ENCODE measurements around the gene ZCCHC4. TPM values are rescaled to one million over a fixed set of nuclear protein-coding genes. Genes with fewer than 3 reads are reported as not detected.

ZCCHC4 gene
- total RNA-seq, 1 donor from 2014 or later: 10.2 TPM

DNA sequence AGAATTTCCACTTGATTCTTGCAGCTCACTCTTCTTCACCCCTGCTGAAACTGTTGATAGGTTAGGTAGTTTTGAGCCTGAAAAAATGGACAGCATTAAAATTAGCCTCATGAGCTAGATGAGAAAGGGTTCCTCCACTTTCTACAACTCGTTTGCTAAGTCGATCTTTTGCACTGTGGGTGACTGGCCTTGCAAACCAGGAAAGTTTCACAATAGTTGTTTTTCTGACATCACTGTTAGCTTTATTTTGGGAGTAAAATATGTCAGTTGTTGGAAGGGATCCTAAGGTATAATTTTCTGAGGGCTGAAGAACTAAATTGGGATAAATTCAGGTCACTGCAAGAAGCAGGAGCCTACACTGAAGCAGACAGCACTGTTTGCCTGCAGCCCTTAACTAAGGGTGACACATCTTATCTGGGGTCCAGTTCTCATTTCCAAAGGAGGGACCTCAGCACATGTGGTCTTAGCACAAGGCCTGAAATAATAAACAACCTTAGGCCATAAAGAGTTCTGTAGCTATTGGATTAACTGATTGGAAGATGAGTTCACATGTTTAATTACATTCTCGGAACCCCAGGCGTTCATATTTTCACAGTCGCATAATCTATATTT is 93.6 kb downstream of the ZCCHC4 start:
- no peak overlapping the region for H3K4me3 Mint-ChIP-seq (ENCODE audit: unreplicated experiment)
- peaks cover 4% of the 10 kb centered on the region for H3K4me1 ChIP-seq (ENCODE audit: insufficient read depth, low read length)
- peaks cover 7% of the 10 kb centered on the region for H3K36me3 Mint-ChIP-seq (ENCODE audit: low read depth, unreplicated experiment)
- H2AFZ ChIP-seq (ENCODE audit: low read depth, low read length): no peak overlapping the region
- no peak overlapping the region for H3K4me3 ChIP-seq (ENCODE audit: insufficient read depth, low read depth, low read length)
- no peaks in the 10 kb centered on the region for H3K79me2 ChIP-seq (ENCODE audit: insufficient read depth, low read length)
- H3K9ac ChIP-seq (ENCODE audit: low read length): no peak overlapping the region
- H3K27ac ChIP-seq (ENCODE audit: low read depth, low read length): no peak overlapping the region
- H3K27ac Mint-ChIP-seq (ENCODE audit: unreplicated experiment): no peak overlapping the region
- H3K36me3 ChIP-seq (ENCODE audit: insufficient read depth, low read length): peaks cover 20% of the 10 kb centered on the region
- no peaks in the 10 kb centered on the region for H3K9me3 Mint-ChIP-seq (ENCODE audit: unreplicated experiment)
- DNase-seq (ENCODE audit: low read depth) (peak; percentile 16), FAIRE-seq (no peak)
- no peaks in the 10 kb centered on the region for H3K4me1 Mint-ChIP-seq (ENCODE audit: low read depth, unreplicated experiment)
- no peak overlapping the region for H3K4me2 ChIP-seq (ENCODE audit: low read length)
- H3K27me3 Mint-ChIP-seq (ENCODE audit: low read depth, unreplicated experiment): no peaks in the 10 kb centered on the region
- TF ChIP-seq, protein P1, sequence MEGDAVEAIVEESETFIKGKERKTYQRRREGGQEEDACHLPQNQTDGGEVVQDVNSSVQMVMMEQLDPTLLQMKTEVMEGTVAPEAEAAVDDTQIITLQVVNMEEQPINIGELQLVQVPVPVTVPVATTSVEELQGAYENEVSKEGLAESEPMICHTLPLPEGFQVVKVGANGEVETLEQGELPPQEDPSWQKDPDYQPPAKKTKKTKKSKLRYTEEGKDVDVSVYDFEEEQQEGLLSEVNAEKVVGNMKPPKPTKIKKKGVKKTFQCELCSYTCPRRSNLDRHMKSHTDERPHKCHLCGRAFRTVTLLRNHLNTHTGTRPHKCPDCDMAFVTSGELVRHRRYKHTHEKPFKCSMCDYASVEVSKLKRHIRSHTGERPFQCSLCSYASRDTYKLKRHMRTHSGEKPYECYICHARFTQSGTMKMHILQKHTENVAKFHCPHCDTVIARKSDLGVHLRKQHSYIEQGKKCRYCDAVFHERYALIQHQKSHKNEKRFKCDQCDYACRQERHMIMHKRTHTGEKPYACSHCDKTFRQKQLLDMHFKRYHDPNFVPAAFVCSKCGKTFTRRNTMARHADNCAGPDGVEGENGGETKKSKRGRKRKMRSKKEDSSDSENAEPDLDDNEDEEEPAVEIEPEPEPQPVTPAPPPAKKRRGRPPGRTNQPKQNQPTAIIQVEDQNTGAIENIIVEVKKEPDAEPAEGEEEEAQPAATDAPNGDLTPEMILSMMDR (IDR thresholded peaks at IDR 0.05; ENCODE audit: insufficient read depth, low read depth, low read length): no peak
- no peak for TF ChIP-seq EZH2 (IDR thresholded peaks at IDR 0.05; ENCODE audit: insufficient read depth, low read length)
- no peaks in the 10 kb centered on the region for H3K9me3 ChIP-seq (ENCODE audit: insufficient read depth, low read depth, low read length)
- H3K27me3 ChIP-seq (ENCODE audit: insufficient read depth, low read length): no peaks in the 10 kb centered on the region
- no peaks in the 10 kb centered on the region for H4K20me1 ChIP-seq (ENCODE audit: insufficient read depth, low read length)

DNA sequence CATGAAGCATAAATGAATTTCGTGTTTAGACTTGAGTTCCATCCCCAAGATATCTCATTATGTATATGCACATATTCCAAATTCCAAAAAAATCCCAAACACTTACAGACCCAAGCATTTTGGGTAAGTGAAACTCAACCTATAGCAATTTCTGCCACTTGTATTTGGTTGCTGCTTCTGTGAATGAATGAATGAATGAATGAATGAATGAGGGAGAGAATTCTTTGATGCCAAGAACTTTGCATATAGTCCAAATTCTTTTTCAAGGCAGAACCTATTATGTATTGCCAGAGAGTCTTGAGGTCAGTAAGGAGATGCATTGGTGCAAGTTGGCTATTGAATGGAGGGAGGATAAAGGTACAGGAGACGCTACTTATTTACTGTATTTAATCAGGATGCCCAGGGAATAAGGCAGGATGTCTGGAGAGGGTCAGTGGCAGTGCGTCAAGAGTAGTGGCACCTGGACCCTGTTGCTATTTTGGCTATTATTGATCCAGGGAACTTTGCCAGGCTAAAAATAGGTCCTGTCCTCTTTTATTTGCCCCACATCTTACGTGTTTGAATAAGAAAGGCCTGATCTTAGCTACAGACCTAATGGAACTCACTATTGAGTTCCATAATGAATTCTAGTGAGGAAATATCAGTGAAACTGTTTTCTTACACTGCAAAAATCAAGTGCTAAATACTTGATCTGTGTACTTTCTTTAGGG is 98.4 kb downstream of the ZCCHC4 start:
- H3K79me2 ChIP-seq (ENCODE audit: insufficient read depth, low read length): no peaks in the 10 kb centered on the region
- FAIRE-seq (no peak), DNase-seq (ENCODE audit: low read depth) (no peak)
- H3K9ac ChIP-seq (ENCODE audit: low read length): no peak overlapping the region
- no peak overlapping the region for H3K27ac ChIP-seq (ENCODE audit: low read depth, low read length)
- TF ChIP-seq, protein P1 (IDR thresholded peaks at IDR 0.05; ENCODE audit: insufficient read depth, low read depth, low read length): no peak
- TF ChIP-seq EZH2 (IDR thresholded peaks at IDR 0.05; ENCODE audit: insufficient read depth, low read length): no peak
- H2AFZ ChIP-seq (ENCODE audit: low read depth, low read length): no peak overlapping the region
- no peaks in the 10 kb centered on the region for H3K9me3 Mint-ChIP-seq (ENCODE audit: unreplicated experiment)
- H3K4me2 ChIP-seq (ENCODE audit: low read length): no peak overlapping the region
- no peaks in the 10 kb centered on the region for H3K4me1 ChIP-seq (ENCODE audit: insufficient read depth, low read length)
- no peak overlapping the region for H3K4me3 Mint-ChIP-seq (ENCODE audit: unreplicated experiment)
- H3K36me3 ChIP-seq (ENCODE audit: insufficient read depth, low read length): peaks cover 35% of the 10 kb centered on the region
- H3K4me3 ChIP-seq (ENCODE audit: insufficient read depth, low read depth, low read length): no peak overlapping the region
- H3K9me3 ChIP-seq (ENCODE audit: insufficient read depth, low read depth, low read length): no peaks in the 10 kb centered on the region
- no peak overlapping the region for H3K27ac Mint-ChIP-seq (ENCODE audit: unreplicated experiment)
- no peaks in the 10 kb centered on the region for H3K4me1 Mint-ChIP-seq (ENCODE audit: low read depth, unreplicated experiment)
- H3K27me3 ChIP-seq (ENCODE audit: insufficient read depth, low read length): no peaks in the 10 kb centered on the region
- H4K20me1 ChIP-seq (ENCODE audit: insufficient read depth, low read length): no peaks in the 10 kb centered on the region
- H3K36me3 Mint-ChIP-seq (ENCODE audit: low read depth, unreplicated experiment): peaks cover 9% of the 10 kb centered on the region
- no peaks in the 10 kb centered on the region for H3K27me3 Mint-ChIP-seq (ENCODE audit: low read depth, unreplicated experiment)

DNA sequence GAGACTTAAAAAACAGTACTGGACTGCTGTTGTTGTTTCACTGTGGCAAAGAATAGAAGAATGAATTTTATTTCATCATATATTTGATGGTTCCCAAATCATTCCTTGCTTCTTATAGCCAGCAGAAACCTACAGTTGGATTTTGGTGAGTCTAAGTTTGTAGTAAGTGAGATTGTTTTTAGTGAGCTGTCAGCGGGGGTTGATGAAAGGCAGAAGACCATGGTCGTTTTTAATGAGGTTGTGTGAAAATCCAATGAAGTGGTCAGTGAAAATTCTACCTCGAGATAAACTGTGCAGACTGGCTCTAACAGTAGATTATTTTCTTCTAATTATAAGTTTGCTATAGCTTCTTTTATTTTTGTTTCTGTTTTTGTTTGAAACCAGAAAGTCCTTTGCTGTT is 100.7 kb downstream of the ZCCHC4 start:
- peaks cover 12% of the 10 kb centered on the region for H3K36me3 Mint-ChIP-seq (ENCODE audit: low read depth, unreplicated experiment)
- H3K4me3 Mint-ChIP-seq (ENCODE audit: unreplicated experiment): no peak overlapping the region
- Histone ChIP-seq H3K4me2 (ENCODE audit: low read length) (no peak overlapping the region), H3K36me3 (ENCODE audit: insufficient read depth, low read length) (peaks cover 43% of the 10 kb centered on the region), H2AFZ (ENCODE audit: low read depth, low read length) (no peak overlapping the region), H3K4me3 (ENCODE audit: insufficient read depth, low read depth, low read length) (no peak overlapping the region), H3K4me1 (ENCODE audit: insufficient read depth, low read length) (no peaks in the 10 kb centered on the region), H3K79me2 (ENCODE audit: insufficient read depth, low read length) (no peaks in the 10 kb centered on the region), H3K27ac (ENCODE audit: low read depth, low read length) (no peak overlapping the region), H4K20me1 (ENCODE audit: insufficient read depth, low read length) (no peaks in the 10 kb centered on the region), H3K9ac (ENCODE audit: low read length) (no peak overlapping the region), H3K27me3 (ENCODE audit: insufficient read depth, low read length) (no peaks in the 10 kb centered on the region), H3K9me3 (ENCODE audit: insufficient read depth, low read depth, low read length) (no peaks in the 10 kb centered on the region)
- no peak for FAIRE-seq
- DNase-seq (ENCODE audit: low read depth): no peak
- H3K27me3 Mint-ChIP-seq (ENCODE audit: low read depth, unreplicated experiment): no peaks in the 10 kb centered on the region
- TF ChIP-seq EZH2 (IDR thresholded peaks at IDR 0.05; ENCODE audit: insufficient read depth, low read length): no peak
- TF ChIP-seq, protein P1 (IDR thresholded peaks at IDR 0.05; ENCODE audit: insufficient read depth, low read depth, low read length): no peak
- H3K9me3 Mint-ChIP-seq (ENCODE audit: unreplicated experiment): no peaks in the 10 kb centered on the region
- no peak overlapping the region for H3K27ac Mint-ChIP-seq (ENCODE audit: unreplicated experiment)
- H3K4me1 Mint-ChIP-seq (ENCODE audit: low read depth, unreplicated experiment): no peaks in the 10 kb centered on the region

Data from astrocyte (in vitro differentiated cells and primary cell).